GM23248 (cell line): ENCODE results near the gene SYTL3.

Experiments used
- EZH2 ChIP-seq: fragments of 200-600 bp; sonication (generic); IDR thresholded peaks from 2 replicates; pipeline ENCODE4 v1.6.1; 2018; ENCODE audit warnings: antibody characterized with exemption, mild to moderate bottlenecking; ENCODE audit not compliant: insufficient read depth, poor library complexity, severe bottlenecking
- EZH2phosphoT487 ChIP-seq: fragments of 200-600 bp; sonication (generic); IDR thresholded peaks from 2 replicates; pipeline ENCODE4 v1.6.1; 2018; ENCODE audit warnings: antibody characterized with exemption, moderate library complexity, mild to moderate bottlenecking, low read depth; ENCODE audit not compliant: insufficient read depth

- no peak for TF ChIP-seq EZH2
- no peak for TF ChIP-seq EZH2phosphoT487
These were observed at the start of gene SYTL3 for GRCh38 chr6:158649289-158650143.
